ENCODE results near the gene C1QTNF2. TPM values are rescaled to one million over a fixed set of nuclear protein-coding genes. Genes with fewer than 3 reads are reported as not detected.
A peak's percentile ranks its signal among the peaks of the same experiment; 100 is the strongest.

The C1QTNF2 gene
- total and polyA plus RNA-seq, 2 of the 8 experiments (the other 6 are each of a cell fraction or from before 2014, with no cell fraction given): 1.0 to 2.0 TPM

- TF ChIP-seq CTCF (IDR thresholded peaks at IDR 0.05; ENCODE audit: control extremely low read depth in 1 of 3, insufficient read depth in 1 of 3, low read depth in 1 of 3, low read length in 3 of 3): no peak
- TF ChIP-seq RXRA (IDR thresholded peaks at IDR 0.05; ENCODE audit: insufficient read depth, low read depth, low read length): no peak
- peak; percentile 83 for TF ChIP-seq NRF1 (IDR thresholded peaks at IDR 0.05; ENCODE audit: low read depth, low read length)
- TF ChIP-seq RNF2 (IDR thresholded peaks at IDR 0.05; ENCODE audit: borderline replicate concordance, low read depth, low read length, missing control alignments, poor library complexity, severe bottlenecking): no peak
- TF ChIP-seq SUZ12 (IDR thresholded peaks at IDR 0.05; ENCODE audit: low read length): no peak
- no peak for TF ChIP-seq NANOG (IDR thresholded peaks at IDR 0.05; ENCODE audit: insufficient read depth, low read depth, low read length, poor library complexity, severe bottlenecking)
- no peak for TF ChIP-seq SIRT6 (IDR thresholded peaks at IDR 0.05; ENCODE audit: low read length)
- TF ChIP-seq RFX5 (IDR thresholded peaks at IDR 0.05; ENCODE audit: borderline replicate concordance, low read depth, low read length): no peak
- no peak for TF ChIP-seq CEBPB (IDR thresholded peaks at IDR 0.05; ENCODE audit: low read depth, low read length)
- peak; percentile 86 for TF ChIP-seq BRCA1 (IDR thresholded peaks at IDR 0.05; ENCODE audit: low read depth, low read length)
- TF ChIP-seq FOSL1 (IDR thresholded peaks at IDR 0.05; ENCODE audit: insufficient read depth, low read depth, low read length): no peak
- no peak; the same call in 1 of the 2 replicates for TF ChIP-seq RBBP5 (IDR thresholded peaks at IDR 0.05; ENCODE audit: borderline replicate concordance, low read depth, low read length)
- TF ChIP-seq SP1 (IDR thresholded peaks at IDR 0.05; ENCODE audit: low read depth, low read length): no peak
- TF ChIP-seq GABPA (IDR thresholded peaks at IDR 0.05; ENCODE audit: borderline replicate concordance, insufficient read depth, low read length): peak; percentile 83; the same call in 1 of the 2 replicates
- peak in 1 of 2 experiments; percentile 79; a peak in 2 of 3 replicates for TF ChIP-seq POLR2A (IDR thresholded peaks at IDR 0.05; ENCODE audit: control extremely low read depth in 1 of 2, low read depth in 2 of 2, low read length in 2 of 2)
- TF ChIP-seq KDM1A (IDR thresholded peaks at IDR 0.05; ENCODE audit: borderline replicate concordance, low read length): no peak
- TF ChIP-seq SP2 (IDR thresholded peaks at IDR 0.05; ENCODE audit: low read length): no peak
- TF ChIP-seq CBX8 (IDR thresholded peaks at IDR 0.05; ENCODE audit: borderline replicate concordance, low read depth, low read length): no peak
- TF ChIP-seq GTF2F1 (IDR thresholded peaks at IDR 0.05; ENCODE audit: borderline replicate concordance, low read depth, low read length): no peak
- peak; percentile 41 to 66; a peak in 2 of 4 replicates for TF ChIP-seq HDAC2 (IDR thresholded peaks at IDR 0.05; ENCODE audit: borderline replicate concordance in 1 of 2, low read depth in 2 of 2, low read length in 2 of 2)
Observed at GRCh38 chr5:160418561-160419457, 48.4 kb upstream of the C1QTNF2 start, which contains the start of gene SLU7 (continued).
